IMR-90 (cell line): ENCODE data around the gene ENPP7.

ENCODE experiments used
- CTCF ChIP-seq: conservative IDR thresholded peaks from 2 replicates; pipeline ENCODE4 v1.5.1; 2012; ENCODE audit warnings: mild to moderate bottlenecking, low read depth, low read length, improper control_type of control experiment
- TF ChIP-seq, protein P1 (sequence below): fragments of 150-350 bp; IDR thresholded peaks from 2 replicates; pipeline ENCODE4 v1.6.1; 2017; ENCODE audit warnings: mild to moderate bottlenecking, antibody characterized with exemption, low read length, low read depth

GRCh38 chr17:79681101-79681621 is 49.6 kb upstream of the ENPP7 start:
- TF ChIP-seq CTCF, result no peak
- TF ChIP-seq, protein P1, sequence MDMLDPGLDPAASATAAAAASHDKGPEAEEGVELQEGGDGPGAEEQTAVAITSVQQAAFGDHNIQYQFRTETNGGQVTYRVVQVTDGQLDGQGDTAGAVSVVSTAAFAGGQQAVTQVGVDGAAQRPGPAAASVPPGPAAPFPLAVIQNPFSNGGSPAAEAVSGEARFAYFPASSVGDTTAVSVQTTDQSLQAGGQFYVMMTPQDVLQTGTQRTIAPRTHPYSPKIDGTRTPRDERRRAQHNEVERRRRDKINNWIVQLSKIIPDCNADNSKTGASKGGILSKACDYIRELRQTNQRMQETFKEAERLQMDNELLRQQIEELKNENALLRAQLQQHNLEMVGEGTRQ, result no peak
